Mammary epithelial cell (primary cell): ENCODE measurements around the gene CHMP5.

Experiments used
- CTCF ChIP-seq, 2 donors: IDR thresholded peaks in 1 of 2; conservative IDR thresholded peaks in 1 of 2; 2 replicates each; pipeline ENCODE4 v1.5.1; 2011 to 2012; ENCODE audit warnings: inconsistent platforms in 2 of 2, low read length in 2 of 2, mild to moderate bottlenecking in 2 of 2, control low read depth in 1 of 2, low read depth in 1 of 2; ENCODE audit not compliant: insufficient read depth in 1 of 2; ENCODE audit errors: extremely low read depth in 1 of 2
- EZH2 ChIP-seq: IDR thresholded peaks from 2 replicates; pipeline ENCODE4 v1.6.1; 2012; ENCODE audit warnings: low read length, inconsistent platforms, borderline replicate concordance

GRCh38 chr9:33232815-33233214 lies 32.0 kb upstream of the CHMP5 start:
- no peak for TF ChIP-seq CTCF (conservative IDR thresholded peaks at IDR 0.05 in 1 of 2, IDR thresholded peaks at IDR 0.05 in 1 of 2; ENCODE audit: extremely low read depth in 1 of 2, insufficient read depth in 1 of 2, low read depth in 1 of 2, low read length in 2 of 2)
- TF ChIP-seq EZH2 = no peak
